K562 (cell line): ENCODE data around the gene GALNT18. TPM values are rescaled to one million over a fixed set of nuclear protein-coding genes. Genes with fewer than 3 reads are reported as not detected.

Experiments
- ATAC-seq: fragments of 200-7000 bp; cut with Tn5 transposase; 3 replicates; pipeline ENCODE4 v1.9.1; 2020; ENCODE audit warnings: moderate library complexity
- BruUV-seq: library from RNA; stranded (reverse); fragments of 400-500 nt; replicated peaks from 2 replicates; lab custom pipeline; 2021; lab: Mats Ljungman, UMichigan
- CTCF ChIA-PET: fragments of 300-600 bp; formaldehyde crosslinking; extraction: SDS; loops from one replicate; lab custom pipeline; 2021; ENCODE audit warnings: low intra/inter-chr PET ratio; lab: Yijun Ruan, JAX
- POLR2A ChIA-PET: fragments of 300-600, 350-650 bp; sonication (Branson Sonifier 250); formaldehyde crosslinking; extraction: SDS; loops from one replicate; lab custom pipeline; 2021; ENCODE audit warnings: antibody characterized with exemption, inconsistent platforms; lab: Yijun Ruan, JAX
- DNase-seq, 4 experiments: peaks; one replicate each; pipeline versions ENCODE4 v3.0.0 to v3.0.0-alpha.2; 2011 to 2018; ENCODE audit warnings: low spot score in 3 of 4, mixed read lengths in 3 of 4; ENCODE audit errors: extremely low read depth in 1 of 4
- FAIRE-seq: peaks from 2 replicates; lab custom pipeline; 2011; peaks lifted over from hg19 to GRCh38; lab: Jason Lieb, UNC
- H2AFZ ChIP-seq: 2 replicates; pipeline ENCODE4 v1.6.0; 2011; ENCODE audit warnings: low read depth, low read length, control low read depth, inconsistent platforms
- H3K27ac ChIP-seq: fragments of 200-600 bp; 3 replicates; pipeline ENCODE4 v1.8.0; 2011; ENCODE audit warnings: low read depth, mild to moderate bottlenecking, control low read depth, inconsistent platforms, low read length, moderate library complexity, mixed read lengths; ENCODE audit errors: extremely low read depth
- H3K27me3 ChIP-seq, 2 experiments: fragments of 300-600 bp in 1 of 2; 2 replicates in 1 of 2; 3 replicates in 1 of 2; pipeline versions ENCODE4 v1.6.0 to v1.8.0; 2011; ENCODE audit warnings: inconsistent platforms in 2 of 2, low read length in 2 of 2, mild to moderate bottlenecking in 1 of 2, mixed read lengths in 1 of 2, moderate library complexity in 1 of 2; ENCODE audit not compliant: control insufficient read depth in 2 of 2, insufficient read depth in 2 of 2
- H3K36me3 ChIP-seq: fragments of 300-600 bp; 3 replicates; pipeline ENCODE4 v1.8.0; 2011; ENCODE audit warnings: mild to moderate bottlenecking, low read length, inconsistent platforms; ENCODE audit not compliant: control insufficient read depth, insufficient read depth
- H3K4me1 ChIP-seq, 2 experiments: fragments of 200-600 bp in 1 of 2; replicated peaks in 1 of 2; 2 replicates in 1 of 2; 3 replicates in 1 of 2; pipeline versions ENCODE4 v1.5.1 to v1.8.0; 2011; ENCODE audit warnings: inconsistent platforms in 2 of 2, low read length in 2 of 2, mild to moderate bottlenecking in 1 of 2, mixed read lengths in 1 of 2, moderate library complexity in 1 of 2; ENCODE audit not compliant: control insufficient read depth in 2 of 2, insufficient read depth in 2 of 2
- H3K4me2 ChIP-seq: 2 replicates; pipeline ENCODE4 v1.6.1; 2011; ENCODE audit warnings: low read length, control low read depth, inconsistent platforms, mixed read lengths; ENCODE audit not compliant: insufficient read depth
- H3K4me3 ChIP-seq: fragments of 200-600 bp; sonication (generic), shearing (Covaris generic); 2 replicates; pipeline ENCODE4 v1.5.1; 2016; ENCODE audit warnings: control low read depth, inconsistent platforms
- H3K79me2 ChIP-seq: fragments of 200-600 bp; 3 replicates; pipeline ENCODE4 v1.8.0; 2011; ENCODE audit warnings: low read length, inconsistent platforms; ENCODE audit not compliant: control insufficient read depth, insufficient read depth
- H3K9ac ChIP-seq, 2 experiments: 2 replicates each; pipeline versions ENCODE4 v1.6.0 to v1.6.1; 2011; ENCODE audit warnings: low read depth in 2 of 2, low read length in 2 of 2, control low read depth in 1 of 2, inconsistent platforms in 1 of 2, mild to moderate bottlenecking in 1 of 2, mixed read lengths in 1 of 2; ENCODE audit not compliant: insufficient read depth in 1 of 2
- H3K9me1 ChIP-seq: one replicate; pipeline ENCODE4 v1.6.0; 2011; ENCODE audit warnings: inconsistent platforms, mild to moderate bottlenecking, low read length, moderate library complexity; ENCODE audit not compliant: control insufficient read depth, insufficient read depth
- H3K9me3 ChIP-seq: replicated peaks from 2 replicates; pipeline ENCODE4 v1.5.1; 2011; ENCODE audit warnings: low read depth, low read length, inconsistent platforms; ENCODE audit not compliant: control insufficient read depth, insufficient read depth
- H4K20me1 ChIP-seq: replicated peaks from 2 replicates; pipeline ENCODE4 v1.6.1; 2011; ENCODE audit warnings: low read length, inconsistent platforms, mixed read lengths; ENCODE audit not compliant: control insufficient read depth, insufficient read depth
- CREB1 ChIP-seq, 2 experiments: sonication (generic) in 1 of 2; formaldehyde crosslinking in 1 of 2; IDR thresholded peaks; 2 replicates each; pipeline versions ENCODE4 v1.6.1 to v1.8.0; 2012 to 2022; ENCODE audit warnings: inconsistent platforms in 1 of 2, mild to moderate bottlenecking in 1 of 2, missing genetic modification reagents in 1 of 2, moderate library complexity in 1 of 2
- DACH1 ChIP-seq: fragments of 450-650 bp; IDR thresholded peaks from 2 replicates; pipeline ENCODE4 v1.6.1; 2018; ENCODE audit not compliant: partially characterized antibody
- HIVEP1 ChIP-seq: fragments of 250-450 bp; sonication (Bioruptor Pico); IDR thresholded peaks from 2 replicates; pipeline ENCODE4 v1.4.0; 2020; ENCODE audit warnings: mild to moderate bottlenecking
- LEF1 ChIP-seq: fragments of 450-650 bp; IDR thresholded peaks from 2 replicates; pipeline ENCODE4 v1.6.1; 2016; ENCODE audit warnings: mild to moderate bottlenecking
- MBD2 ChIP-seq: sonication (generic); IDR thresholded peaks from 2 replicates; pipeline ENCODE4 v1.6.1; 2016; ENCODE audit warnings: low read depth, borderline replicate concordance
- SAFB ChIP-seq: fragments of 200-400 bp; formaldehyde crosslinking; IDR thresholded peaks from 2 replicates; pipeline ENCODE4 v1.6.1; 2017; ENCODE audit warnings: low read depth, low read length, borderline replicate concordance
- SAP30 ChIP-seq: fragments of 200-600 bp; sonication (generic); IDR thresholded peaks from 2 replicates; pipeline ENCODE4 v1.6.1; 2012; ENCODE audit warnings: borderline replicate concordance, low read depth, mild to moderate bottlenecking, moderate library complexity, low read length, control low read depth, inconsistent platforms; ENCODE audit not compliant: insufficient read depth, poor library complexity, severe bottlenecking
- TCF3 ChIP-seq: sonication (generic); formaldehyde crosslinking; IDR thresholded peaks from 2 replicates; pipeline ENCODE4 v1.4.0; 2020; ENCODE audit warnings: mild to moderate bottlenecking, missing genetic modification reagents
- TCF7 ChIP-seq: sonication (generic); IDR thresholded peaks from 2 replicates; pipeline ENCODE4 v1.6.1; 2016; ENCODE audit warnings: antibody characterized with exemption, borderline replicate concordance
- ZBTB1 ChIP-seq: sonication (generic); formaldehyde crosslinking; IDR thresholded peaks from 2 replicates; pipeline ENCODE4 v1.8.1; 2023; ENCODE audit warnings: missing genetic modification reagents, low read depth, mild to moderate bottlenecking, borderline replicate concordance
- ZNF165 ChIP-seq: fragments of 250-450 bp; sonication (Bioruptor Pico); IDR thresholded peaks from 2 replicates; pipeline ENCODE4 v1.4.0; 2020; ENCODE audit warnings: borderline replicate concordance
- ZNF197 ChIP-seq: fragments of 200-800 bp; sonication (Bioruptor generic); IDR thresholded peaks from 2 replicates; pipeline ENCODE4 v1.6.1; 2016; ENCODE audit warnings: low read depth, missing genetic modification characterization, missing compliant biosample characterization
- ZNF384 ChIP-seq: IDR thresholded peaks from 2 replicates; pipeline ENCODE4 v1.6.1; 2012; ENCODE audit warnings: low read depth, low read length, improper control_type of control experiment
- ZNF699 ChIP-seq: fragments of 250-450 bp; sonication (Bioruptor Pico); IDR thresholded peaks from 2 replicates; pipeline ENCODE4 v1.8.0; 2021; ENCODE audit warnings: mild to moderate bottlenecking, moderate library complexity; ENCODE audit not compliant: insufficient replicate concordance
- WGBS: fragments of 100-300 bp; shearing (Covaris generic); methylation state at CpG from one replicate; pipeline ENCODE4 v1.1.6; 2016; ENCODE audit warnings: low coverage, mixed read lengths; ENCODE audit not compliant: insufficient coverage; ENCODE audit errors: missing lambda C conversion rate; 5-methylcytosine and 5-hydroxymethylcytosine counted together
- in situ Hi-C: fragments of 300-500 bp; cut with MboI; formaldehyde crosslinking; loops from 4 replicates; pipeline ENCODE4 v1.15.0; 2018; ENCODE audit warnings: inconsistent platforms, mixed read lengths
- intact Hi-C: fragments of 100-400 bp; cut with micrococcal nuclease; formaldehyde crosslinking; loops from 2 replicates; pipeline ENCODE4 v1.14.2; 2022
- polyA plus RNA-seq, 8 experiments: library from polyadenylated mRNA; depleted of rRNA in 4 of 8; stranded (reverse) in 5 of 8; unstranded in 3 of 8; fragments of >200 nt; fragmentation: Nextera tagmentation in 2 of 8; fragmentation: Illumina TruSeq in 1 of 8; extraction: Ambion mirVana in 2 of 8; extraction: Trizol in 1 of 8; gene quantifications; 2 replicates each; pipeline versions ENCODE4 v1.2.1 to v1.2.3, GENCODE V29; 2011 to 2014; ENCODE audit warnings: inconsistent platforms in 1 of 8, missing spikeins in 1 of 8
- total RNA-seq, 7 experiments: library from RNA; depleted of rRNA in 6 of 7; stranded (reverse); fragments of >200 nt in 6 of 7; fragmentation: Illumina TruSeq in 2 of 7; extraction: Trizol in 2 of 7; gene quantifications; 2 replicates each; pipeline versions ENCODE4 v1.2.1 to v1.2.3, GENCODE V29; 2011 to 2021; ENCODE audit warnings: low replicate concordance in 1 of 7
- TF ChIP-seq, protein P1 (sequence below): fragments of 450-650 bp; IDR thresholded peaks from 2 replicates; pipeline ENCODE4 v1.7.1; 2018; ENCODE audit warnings: mild to moderate bottlenecking, low read depth; ENCODE audit not compliant: partially characterized antibody

Gene GALNT18
- total and polyA plus RNA-seq, 9 of the 15 experiments (the other 6 are each of a cell fraction or from before 2014, with no cell fraction given): not detected

GRCh38 chr11:11626128-11626527 is 4.3 kb upstream of the GALNT18 start:
- CTCF ChIA-PET: no interaction called here
- ATAC-seq (no peak), DNase-seq (no peak), FAIRE-seq (no peak)
- POLR2A ChIA-PET: interaction anchor here (0.6 kb wide), 1 partner anchor 1294 kb away, joined by 3 read pairs; no protein-coding TSS in a partner anchor
- BruUV-seq: no TSS peak
- H3K36me3 ChIP-seq: no peaks in the 10 kb centered on the region
- H3K9me1 ChIP-seq: no peaks in the 10 kb centered on the region
- no peak overlapping the region for H3K9ac ChIP-seq
- no peak for TF ChIP-seq ZNF197
- TF ChIP-seq TCF7: no peak
- no peak for TF ChIP-seq SAFB
- TF ChIP-seq ZNF699 (CRISPR knock-in tag): no peak
- TF ChIP-seq HIVEP1 (CRISPR knock-in tag): no peak
- H3K9me3 ChIP-seq: no peaks in the 10 kb centered on the region
- 0% methylated on average over 1 of the region's 1 CpG for WGBS
- no peak overlapping the region for H3K4me2 ChIP-seq
- intact Hi-C loops: no loop called here
- H3K27me3 ChIP-seq: peaks cover 6 to 16% of the 10 kb centered on the region in 2 experiments; a peak in 4 of 5 replicates
- no peaks in the 10 kb centered on the region for H4K20me1 ChIP-seq
- H3K4me1 ChIP-seq: peaks cover 0 to 13% of the 10 kb centered on the region in 2 experiments; a peak in 2 of 5 replicates
- H2AFZ ChIP-seq: no peak overlapping the region
- H3K27ac ChIP-seq: no peak overlapping the region
- H3K4me3 ChIP-seq: no peak overlapping the region
- in situ Hi-C loops: no loop called here
- H3K79me2 ChIP-seq: no peaks in the 10 kb centered on the region

- Histone ChIP-seq H4K20me1 (no peaks in the 10 kb centered on the region), H2AFZ (no peak overlapping the region), H3K9me3 (no peaks in the 10 kb centered on the region), H3K4me2 (no peak overlapping the region), H3K36me3 (no peaks in the 10 kb centered on the region), H3K4me1 (peaks cover 0 to 24% of the 10 kb centered on the region in 2 experiments; a peak in 2 of 5 replicates), H3K79me2 (no peaks in the 10 kb centered on the region), H3K9ac (no peak overlapping the region), H3K9me1 (no peaks in the 10 kb centered on the region), H3K27ac (no peak overlapping the region), H3K27me3 (peaks cover 11 to 28% of the 10 kb centered on the region in 2 experiments; a peak in 4 of 5 replicates), H3K4me3 (no peak overlapping the region)
- FAIRE-seq: no peak
- intact Hi-C loops (no loop called here), in situ Hi-C loops (no loop called here)
- CTCF ChIA-PET: no interaction called here
- no peak for DNase-seq
- 2% methylated on average over 4 of the region's 4 CpGs for WGBS
- no peak for ATAC-seq
- POLR2A ChIA-PET: no interaction called here
- BruUV-seq: no TSS peak
- TF ChIP-seq, protein P1, sequence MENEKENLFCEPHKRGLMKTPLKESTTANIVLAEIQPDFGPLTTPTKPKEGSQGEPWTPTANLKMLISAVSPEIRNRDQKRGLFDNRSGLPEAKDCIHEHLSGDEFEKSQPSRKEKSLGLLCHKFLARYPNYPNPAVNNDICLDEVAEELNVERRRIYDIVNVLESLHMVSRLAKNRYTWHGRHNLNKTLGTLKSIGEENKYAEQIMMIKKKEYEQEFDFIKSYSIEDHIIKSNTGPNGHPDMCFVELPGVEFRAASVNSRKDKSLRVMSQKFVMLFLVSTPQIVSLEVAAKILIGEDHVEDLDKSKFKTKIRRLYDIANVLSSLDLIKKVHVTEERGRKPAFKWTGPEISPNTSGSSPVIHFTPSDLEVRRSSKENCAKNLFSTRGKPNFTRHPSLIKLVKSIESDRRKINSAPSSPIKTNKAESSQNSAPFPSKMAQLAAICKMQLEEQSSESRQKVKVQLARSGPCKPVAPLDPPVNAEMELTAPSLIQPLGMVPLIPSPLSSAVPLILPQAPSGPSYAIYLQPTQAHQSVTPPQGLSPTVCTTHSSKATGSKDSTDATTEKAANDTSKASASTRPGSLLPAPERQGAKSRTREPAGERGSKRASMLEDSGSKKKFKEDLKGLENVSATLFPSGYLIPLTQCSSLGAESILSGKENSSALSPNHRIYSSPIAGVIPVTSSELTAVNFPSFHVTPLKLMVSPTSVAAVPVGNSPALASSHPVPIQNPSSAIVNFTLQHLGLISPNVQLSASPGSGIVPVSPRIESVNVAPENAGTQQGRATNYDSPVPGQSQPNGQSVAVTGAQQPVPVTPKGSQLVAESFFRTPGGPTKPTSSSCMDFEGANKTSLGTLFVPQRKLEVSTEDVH: no peak
- TF ChIP-seq DACH1 (no peak), SAP30 (no peak), ZNF384 (no peak), CREB1 (IDR thresholded peaks at IDR 0.05) (no peak), CREB1 (CRISPR knock-in tag; IDR thresholded peaks at IDR 0.05) (no peak), ZNF165 (CRISPR knock-in tag) (no peak), LEF1 (no peak), TCF3 (CRISPR knock-in tag) (no peak), MBD2 (no peak), ZBTB1 (no peak)
These were observed 3.1 kb upstream of the GALNT18 start for GRCh38 chr11:11624926-11625325.
